Neural crest cell (in vitro differentiated cells): Measurements from ENCODE around the gene PCDHB6. TPM values are rescaled to one million over a fixed set of nuclear protein-coding genes. Genes with fewer than 3 reads are reported as not detected.
"Not testable (repeated sequence)": the region's sequence is repeated elsewhere in the genome, so short reads cannot be mapped to it uniquely, and the experiment has no call there.

Source experiments
- DNase-seq: peaks from one replicate; pipeline ENCODE4 v3.0.0; 2021; ENCODE audit warnings: low read depth, mixed read lengths, low spot score
- H3K27ac Mint-ChIP-seq: one replicate; pipeline ENCODE4 v1.8.0; 2021; ENCODE audit warnings: mild to moderate bottlenecking, mixed read lengths; ENCODE audit not compliant: unreplicated experiment
- H3K27me3 Mint-ChIP-seq: 2 replicates; pipeline ENCODE4 v1.8.0; 2021; ENCODE audit warnings: low read depth, mild to moderate bottlenecking, mixed read lengths
- H3K36me3 Mint-ChIP-seq: 2 replicates; pipeline ENCODE4 v1.8.0; 2021; ENCODE audit warnings: low read depth, mild to moderate bottlenecking, mixed read lengths
- H3K4me1 Mint-ChIP-seq: 2 replicates; pipeline ENCODE4 v1.8.0; 2021; ENCODE audit warnings: mixed read lengths
- H3K4me3 Mint-ChIP-seq: one replicate; pipeline ENCODE4 v1.8.0; 2021; ENCODE audit warnings: mild to moderate bottlenecking, mixed read lengths
- H3K9me3 Mint-ChIP-seq: 2 replicates; pipeline ENCODE4 v1.8.0; 2021; ENCODE audit warnings: mixed read lengths
- total RNA-seq: library from RNA; stranded (reverse); gene quantifications from 2 replicates; pipeline ENCODE4 v1.2.1, GENCODE V29; 2021
- TF ChIP-seq, protein P1 (sequence below): fragments of 200-600 bp; sonication (generic); conservative IDR thresholded peaks from 2 replicates; pipeline ENCODE4 v1.5.0; 2021; ENCODE audit warnings: antibody characterized with exemption, mild to moderate bottlenecking

PCDHB6 gene
- total RNA-seq, 1 donor from 2014 or later = 0.70 TPM

DNA sequence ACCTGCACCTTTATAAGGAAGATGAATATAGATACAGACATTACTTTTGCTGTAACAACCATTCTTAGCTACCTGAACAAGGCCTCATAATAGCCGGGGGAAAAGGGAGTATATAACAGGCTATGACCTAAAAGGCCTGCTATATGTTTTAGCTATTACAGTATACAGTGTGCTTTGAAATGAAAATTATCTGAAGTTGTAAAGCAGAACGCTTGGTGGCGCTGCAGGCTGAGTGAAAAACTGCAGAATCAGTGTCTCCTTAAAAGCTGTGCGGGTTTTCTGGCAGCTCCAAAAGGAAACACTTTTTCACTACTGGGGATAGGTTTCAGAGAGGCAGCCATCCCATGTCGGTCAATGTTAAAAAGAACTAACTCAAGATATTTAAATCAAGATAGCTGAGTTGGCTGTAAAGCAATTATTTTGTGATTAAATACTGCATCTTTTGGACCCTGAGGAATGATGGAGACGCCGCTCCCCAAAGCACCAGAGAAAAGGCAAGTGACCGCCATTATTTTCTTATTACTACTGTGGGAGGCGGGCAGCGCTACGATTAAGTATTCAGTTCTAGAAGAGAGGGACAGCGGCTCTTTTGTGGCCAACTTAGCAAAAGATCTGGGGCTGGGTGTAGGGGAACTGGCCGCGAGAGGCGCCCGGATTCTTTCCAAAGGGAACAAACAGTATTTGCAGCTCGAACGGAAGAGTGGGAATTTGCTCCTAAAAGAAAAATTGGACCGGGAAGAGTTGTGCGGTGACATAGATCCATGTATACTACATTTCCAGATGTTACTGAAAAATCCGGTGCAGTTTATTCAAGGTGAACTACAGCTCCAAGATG is 5.9 kb downstream of the PCDHB6 start:
- H3K4me1 Mint-ChIP-seq = no peaks in the 10 kb centered on the region
- H3K9me3 Mint-ChIP-seq = peaks cover 16% of the 10 kb centered on the region
- no peaks in the 10 kb centered on the region for H3K27me3 Mint-ChIP-seq
- DNase-seq = no peak
- H3K4me3 Mint-ChIP-seq = no peak overlapping the region
- H3K27ac Mint-ChIP-seq = no peak overlapping the region
- TF ChIP-seq, protein P1, sequence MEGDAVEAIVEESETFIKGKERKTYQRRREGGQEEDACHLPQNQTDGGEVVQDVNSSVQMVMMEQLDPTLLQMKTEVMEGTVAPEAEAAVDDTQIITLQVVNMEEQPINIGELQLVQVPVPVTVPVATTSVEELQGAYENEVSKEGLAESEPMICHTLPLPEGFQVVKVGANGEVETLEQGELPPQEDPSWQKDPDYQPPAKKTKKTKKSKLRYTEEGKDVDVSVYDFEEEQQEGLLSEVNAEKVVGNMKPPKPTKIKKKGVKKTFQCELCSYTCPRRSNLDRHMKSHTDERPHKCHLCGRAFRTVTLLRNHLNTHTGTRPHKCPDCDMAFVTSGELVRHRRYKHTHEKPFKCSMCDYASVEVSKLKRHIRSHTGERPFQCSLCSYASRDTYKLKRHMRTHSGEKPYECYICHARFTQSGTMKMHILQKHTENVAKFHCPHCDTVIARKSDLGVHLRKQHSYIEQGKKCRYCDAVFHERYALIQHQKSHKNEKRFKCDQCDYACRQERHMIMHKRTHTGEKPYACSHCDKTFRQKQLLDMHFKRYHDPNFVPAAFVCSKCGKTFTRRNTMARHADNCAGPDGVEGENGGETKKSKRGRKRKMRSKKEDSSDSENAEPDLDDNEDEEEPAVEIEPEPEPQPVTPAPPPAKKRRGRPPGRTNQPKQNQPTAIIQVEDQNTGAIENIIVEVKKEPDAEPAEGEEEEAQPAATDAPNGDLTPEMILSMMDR = peak; percentile 20
- H3K36me3 Mint-ChIP-seq = peaks cover 43% of the 10 kb centered on the region

GRCh38 chr5:141157356-141157755 is 7.5 kb downstream of the PCDHB6 start:
- peaks cover 21% of the 10 kb centered on the region for H3K9me3 Mint-ChIP-seq
- H3K4me3 Mint-ChIP-seq, H3K27ac Mint-ChIP-seq, H3K4me1 Mint-ChIP-seq, DNase-seq, H3K27me3 Mint-ChIP-seq: not testable (repeated sequence)
- H3K36me3 Mint-ChIP-seq = peaks cover 34% of the 10 kb centered on the region

- H3K9me3 Mint-ChIP-seq = peaks cover 19% of the 10 kb centered on the region
- H3K4me3 Mint-ChIP-seq, H3K4me1 Mint-ChIP-seq, H3K27me3 Mint-ChIP-seq, H3K27ac Mint-ChIP-seq, DNase-seq: not testable (repeated sequence)
- peaks cover 31% of the 10 kb centered on the region for H3K36me3 Mint-ChIP-seq
These were observed 8.0 kb downstream of the PCDHB6 start for GRCh38 chr5:141157901-141158300.

DNA sequence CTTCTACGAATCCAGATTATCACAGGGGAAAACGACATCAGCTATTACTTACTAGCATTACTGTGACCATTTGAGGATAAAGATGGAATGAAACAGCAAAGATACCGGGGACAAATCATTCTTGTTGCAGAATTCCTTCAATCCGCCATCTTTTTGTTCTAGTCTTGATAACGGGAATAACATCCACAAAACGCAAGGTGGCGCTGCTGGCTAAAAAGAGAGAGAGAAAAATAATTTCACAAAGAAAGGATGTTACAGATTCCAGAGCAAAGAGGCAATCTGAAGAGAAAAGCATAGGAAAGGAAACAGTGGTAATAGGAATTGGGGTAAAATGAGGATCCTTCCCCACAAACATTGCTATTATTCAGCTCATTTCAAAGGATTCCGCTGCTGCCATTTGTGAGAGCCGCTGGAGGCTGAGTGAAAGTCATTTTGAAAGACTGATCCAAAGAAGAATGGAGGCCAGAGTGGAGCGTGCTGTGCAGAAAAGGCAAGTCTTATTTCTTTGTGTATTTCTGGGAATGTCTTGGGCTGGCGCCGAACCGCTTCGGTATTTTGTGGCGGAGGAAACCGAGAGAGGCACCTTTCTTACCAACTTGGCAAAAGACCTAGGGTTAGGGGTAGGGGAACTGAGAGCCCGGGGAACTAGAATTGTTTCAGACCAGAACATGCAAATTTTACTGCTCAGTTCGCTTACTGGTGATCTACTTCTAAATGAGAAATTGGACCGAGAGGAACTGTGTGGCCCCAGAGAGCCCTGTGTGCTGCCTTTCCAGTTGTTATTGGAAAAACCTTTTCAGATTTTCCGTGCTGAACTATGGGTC is 22.7 kb downstream of the PCDHB6 start, which contains the start of gene PCDHB7:
TSS of gene PCDHB7 (plus strand) at position 264 of the 824 bp plus-strand sequence. CDS start at position 456, 192 bp downstream.
- peaks cover 4% of the 10 kb centered on the region for H3K27me3 Mint-ChIP-seq
- peak; percentile 12 for DNase-seq
- peaks cover 23% of the 10 kb centered on the region for H3K9me3 Mint-ChIP-seq
- no peak within 1 kb of the TSS for H3K4me3 Mint-ChIP-seq
- H3K27ac Mint-ChIP-seq = no peak within 1 kb of the TSS
- peaks cover 30% of the 10 kb centered on the region for H3K36me3 Mint-ChIP-seq
- no peaks in the 10 kb centered on the region for H3K4me1 Mint-ChIP-seq
- TF ChIP-seq, protein P1 = peak; percentile 36

DNA sequence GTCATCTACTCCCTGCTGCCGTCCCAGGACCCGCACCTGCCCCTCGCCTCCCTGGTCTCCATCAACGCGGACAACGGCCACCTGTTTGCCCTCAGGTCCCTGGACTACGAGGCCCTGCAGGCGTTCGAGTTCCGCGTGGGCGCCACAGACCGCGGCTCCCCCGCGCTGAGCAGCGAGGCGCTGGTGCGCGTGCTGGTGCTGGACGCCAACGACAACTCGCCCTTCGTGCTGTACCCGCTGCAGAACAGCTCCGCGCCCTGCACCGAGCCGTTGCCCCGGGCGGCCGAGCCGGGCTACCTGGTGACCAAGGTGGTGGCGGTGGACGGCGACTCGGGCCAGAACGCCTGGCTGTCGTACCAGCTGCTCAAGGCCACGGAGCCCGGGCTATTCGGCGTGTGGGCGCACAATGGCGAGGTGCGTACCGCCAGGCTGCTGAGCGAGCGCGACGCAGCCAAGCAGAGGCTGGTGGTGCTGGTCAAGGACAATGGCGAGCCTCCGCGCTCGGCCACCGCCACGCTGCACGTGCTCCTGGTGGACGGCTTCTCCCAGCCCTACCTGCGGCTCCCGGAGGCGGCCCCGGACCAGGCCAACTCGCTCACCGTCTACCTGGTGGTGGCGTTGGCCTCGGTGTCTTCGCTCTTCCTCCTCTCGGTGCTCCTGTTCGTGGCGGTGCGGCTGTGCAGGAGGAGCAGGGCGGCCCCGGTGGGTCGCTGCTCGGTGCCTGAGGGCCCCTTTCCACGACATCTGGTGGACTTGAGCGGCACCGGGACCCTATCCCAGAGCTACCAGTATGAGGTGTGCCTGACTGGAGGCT is 24.6 kb downstream of the PCDHB6 start:
- Mint-ChIP-seq H3K36me3 (peaks cover 26% of the 10 kb centered on the region), H3K9me3 (peaks cover 13% of the 10 kb centered on the region)
- not testable (repeated sequence) for H3K27ac Mint-ChIP-seq, H3K27me3 Mint-ChIP-seq, H3K4me1 Mint-ChIP-seq, H3K4me3 Mint-ChIP-seq, DNase-seq

DNA sequence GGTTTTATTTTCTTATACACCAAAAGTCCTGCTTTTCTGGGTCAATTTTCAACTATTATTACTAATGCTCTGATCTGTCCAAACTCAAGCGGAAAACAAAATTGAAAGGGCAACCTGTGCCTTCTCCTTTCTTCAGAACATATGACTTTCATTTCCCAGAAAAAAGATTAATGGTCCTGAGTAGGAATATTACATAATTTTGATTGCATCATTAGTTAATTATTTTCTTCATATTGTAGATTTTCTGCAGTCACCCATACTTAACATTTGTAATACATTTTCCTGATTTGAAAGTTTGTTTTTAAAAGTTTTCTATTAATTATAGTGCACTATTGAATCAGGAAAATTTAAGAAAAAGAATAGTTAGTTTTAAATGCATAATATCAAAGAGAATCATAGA is 26.1 kb downstream of the PCDHB6 start:
- no peak for DNase-seq
- Mint-ChIP-seq H3K36me3 (peaks cover 21% of the 10 kb centered on the region), H3K27me3 (no peaks in the 10 kb centered on the region), H3K4me1 (no peaks in the 10 kb centered on the region), H3K9me3 (peaks cover 9% of the 10 kb centered on the region), H3K4me3 (no peak overlapping the region), H3K27ac (no peak overlapping the region)
- TF ChIP-seq, protein P1 = no peak

DNA sequence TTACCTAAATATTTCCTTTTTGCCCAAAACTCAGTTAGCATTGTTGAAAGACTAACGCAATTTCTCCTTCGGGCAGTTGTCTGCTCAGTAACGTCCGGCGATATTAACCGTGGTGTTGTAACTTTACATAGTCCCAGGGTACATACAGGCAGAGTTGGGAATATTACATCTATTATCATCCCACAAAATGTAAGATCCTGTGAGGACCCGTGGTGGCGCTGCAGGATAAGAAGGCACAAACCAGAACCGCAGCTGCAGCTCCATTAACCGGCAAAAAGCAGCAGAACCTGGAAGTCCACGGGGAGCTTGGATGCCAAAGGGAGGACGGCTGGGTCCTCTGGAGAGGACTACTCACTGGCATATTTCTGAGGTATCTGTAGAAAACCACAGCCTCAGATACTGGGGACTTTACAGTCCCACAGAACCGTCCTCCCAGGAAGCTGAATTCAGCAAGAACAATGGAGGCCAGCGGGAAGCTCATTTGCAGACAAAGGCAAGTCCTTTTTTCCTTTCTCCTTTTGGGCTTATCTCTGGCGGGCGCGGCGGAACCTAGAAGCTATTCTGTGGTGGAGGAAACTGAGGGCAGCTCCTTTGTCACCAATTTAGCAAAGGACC is 27.8 kb downstream of the PCDHB6 start, which contains the start of gene PCDHB8:
TSS of gene PCDHB8 (plus strand) at position 214 of the 615 bp plus-strand sequence. CDS start at position 459, 245 bp downstream.
- peaks cover 15% of the 10 kb centered on the region for H3K9me3 Mint-ChIP-seq
- H3K27me3 Mint-ChIP-seq, H3K4me1 Mint-ChIP-seq, H3K27ac Mint-ChIP-seq, H3K4me3 Mint-ChIP-seq, DNase-seq: not testable (repeated sequence)
- H3K36me3 Mint-ChIP-seq = peaks cover 28% of the 10 kb centered on the region

DNA sequence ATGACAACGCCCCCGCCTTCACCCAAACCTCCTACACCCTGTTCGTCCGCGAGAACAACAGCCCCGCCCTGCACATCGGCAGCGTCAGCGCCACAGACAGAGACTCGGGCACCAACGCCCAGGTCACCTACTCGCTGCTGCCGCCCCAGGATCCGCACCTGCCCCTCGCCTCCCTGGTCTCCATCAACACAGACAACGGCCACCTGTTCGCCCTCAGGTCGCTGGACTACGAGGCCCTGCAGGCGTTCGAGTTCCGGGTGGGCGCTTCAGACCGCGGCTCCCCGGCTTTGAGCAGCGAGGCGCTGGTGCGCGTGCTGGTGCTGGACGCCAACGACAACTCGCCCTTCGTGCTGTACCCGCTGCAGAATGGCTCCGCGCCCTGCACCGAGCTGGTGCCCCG is 29.5 kb downstream of the PCDHB6 start:
- H3K4me1 Mint-ChIP-seq, H3K27ac Mint-ChIP-seq, DNase-seq, H3K4me3 Mint-ChIP-seq, H3K27me3 Mint-ChIP-seq: not testable (repeated sequence)
- Mint-ChIP-seq H3K36me3 (peaks cover 28% of the 10 kb centered on the region), H3K9me3 (peaks cover 15% of the 10 kb centered on the region)

DNA sequence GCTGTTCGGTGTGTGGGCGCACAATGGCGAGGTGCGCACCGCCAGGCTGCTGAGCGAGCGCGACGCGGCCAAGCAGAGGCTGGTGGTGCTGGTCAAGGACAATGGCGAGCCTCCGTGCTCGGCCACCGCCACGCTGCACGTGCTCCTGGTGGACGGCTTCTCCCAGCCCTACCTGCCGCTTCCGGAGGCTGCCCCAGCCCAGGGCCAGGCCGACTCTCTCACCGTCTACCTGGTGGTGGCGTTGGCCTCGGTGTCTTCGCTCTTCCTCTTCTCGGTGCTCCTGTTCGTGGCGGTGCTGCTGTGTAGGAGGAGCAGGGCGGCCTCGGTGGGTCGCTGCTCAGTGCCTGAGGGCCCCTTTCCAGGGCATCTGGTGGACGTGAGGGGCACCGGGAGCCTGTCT is 30.0 kb downstream of the PCDHB6 start:
- H3K27ac Mint-ChIP-seq, H3K27me3 Mint-ChIP-seq, H3K4me3 Mint-ChIP-seq, H3K4me1 Mint-ChIP-seq, DNase-seq: not testable (repeated sequence)
- Mint-ChIP-seq H3K36me3 (peaks cover 31% of the 10 kb centered on the region), H3K9me3 (peaks cover 16% of the 10 kb centered on the region)
